ENCODE measurements around the gene SEC23A.
A peak's percentile ranks its signal among the peaks of the same experiment; 100 is the strongest.
"Not testable (repeated sequence)": the region's sequence is repeated elsewhere in the genome, so short reads cannot be mapped to it uniquely, and the experiment has no call there.

SEC23A gene

GRCh38 chr14:39102969-39103957 is at the start of gene SEC23A:
Gene SEC23A, minus strand, starts transcription at chr14:39103235. Its CDS starts 7,117 bp downstream, at chr14:39096118.
- peak; percentile 77 to 78 for DNase-seq

GRCh38 chr14:39145266-39145966 is 42.4 kb upstream of the SEC23A start:
- DNase-seq: no peak

- DNase-seq: not testable (repeated sequence)
Observed at GRCh38 chr14:39143226-39143625, 40.2 kb upstream of the SEC23A start.

GRCh38 chr14:39141623-39142022 is 38.6 kb upstream of the SEC23A start:
- not testable (repeated sequence) for DNase-seq

GRCh38 chr14:39140170-39140569 is 37.1 kb upstream of the SEC23A start:
- DNase-seq: no peak

GRCh38 chr14:39138440-39138839 is 35.4 kb upstream of the SEC23A start:
- DNase-seq: no peak

GRCh38 chr14:39137835-39138234 is 34.8 kb upstream of the SEC23A start:
- DNase-seq: not testable (repeated sequence)

- no peak for DNase-seq
Observed at GRCh38 chr14:39122330-39123138, 19.5 kb upstream of the SEC23A start.

- peak; percentile 85 to 95 for DNase-seq
Observed at GRCh38 chr14:39114073-39114838, 11.2 kb upstream of the SEC23A start, which contains the start of gene GEMIN2. Gene GEMIN2, plus strand, starts transcription at chr14:39114323. Its CDS starts 16 bp downstream, at chr14:39114339.

GRCh38 chr14:39113685-39114072 is 10.6 kb upstream of the SEC23A start:
- DNase-seq: no peak

GRCh38 chr14:39109893-39110715 is 7.1 kb upstream of the SEC23A start:
- no peak for DNase-seq

- DNase-seq: no peak
Observed at GRCh38 chr14:39108791-39109190, 5.8 kb upstream of the SEC23A start.

GRCh38 chr14:39107591-39107996 is 4.6 kb upstream of the SEC23A start:
- DNase-seq: peak in 1 of 2 donors; percentile 36

- not testable (repeated sequence) for DNase-seq
Observed at GRCh38 chr14:39104078-39104801, 1.2 kb upstream of the SEC23A start.

- DNase-seq: peak; percentile 38 to 63
Observed at GRCh38 chr14:39102265-39102968, 618 bp downstream of the SEC23A start.

GRCh38 chr14:39099748-39100147 is 3.3 kb downstream of the SEC23A start:
- no peak for DNase-seq

- not testable (repeated sequence) for DNase-seq
Observed at GRCh38 chr14:39099215-39099614, 3.8 kb downstream of the SEC23A start.

GRCh38 chr14:39097159-39097558 is 5.9 kb downstream of the SEC23A start:
- no peak for DNase-seq

- no peak for DNase-seq
Observed at GRCh38 chr14:39094515-39094914, 8.5 kb downstream of the SEC23A start.

- DNase-seq: no peak
Observed at GRCh38 chr14:39091716-39092115, 11.3 kb downstream of the SEC23A start.
